DMS 273 (cell line): ENCODE measurements around the gene TEK.
A peak's percentile ranks its signal among the peaks of the same experiment; 100 is the strongest.
"Not testable (repeated sequence)": the region's sequence is repeated elsewhere in the genome, so short reads cannot be mapped to it uniquely, and the experiment has no call there.

Experiments
- DNase-seq: peaks from one replicate; lab custom pipeline; 2025; ENCODE audit not compliant: unreplicated experiment; lab: John Stamatoyannopoulos, UW

The TEK gene

GRCh38 chr9:27212191-27212590 lies 103.2 kb downstream of the TEK start:
- no peak for DNase-seq

- DNase-seq, result no peak
Observed at GRCh38 chr9:27212621-27213020, 103.6 kb downstream of the TEK start.

- no peak for DNase-seq
Observed at GRCh38 chr9:27227192-27227591, 118.2 kb downstream of the TEK start.

- not testable (repeated sequence) for DNase-seq
Observed at GRCh38 chr9:27239648-27240047, 130.6 kb downstream of the TEK start.

- DNase-seq, result peak; percentile 79
Observed at GRCh38 chr9:27247756-27248155, 138.7 kb downstream of the TEK start.

- DNase-seq, result no peak
Observed at GRCh38 chr9:27248702-27249101, 139.7 kb downstream of the TEK start.

GRCh38 chr9:27258662-27259061 lies 149.6 kb downstream of the TEK start:
- DNase-seq, result no peak

- no peak for DNase-seq
Observed at GRCh38 chr9:27260789-27261516, 151.9 kb downstream of the TEK start.

- DNase-seq, result no peak
Observed at GRCh38 chr9:27261517-27262211, 152.6 kb downstream of the TEK start.

GRCh38 chr9:27272103-27272502 lies 163.1 kb downstream of the TEK start:
- no peak for DNase-seq

GRCh38 chr9:27273186-27273585 lies 164.2 kb downstream of the TEK start:
- DNase-seq, result no peak

- DNase-seq, result peak; percentile 77
Observed at GRCh38 chr9:27276193-27277030, 167.4 kb downstream of the TEK start.

- no peak for DNase-seq
Observed at GRCh38 chr9:27278374-27278773, 169.3 kb downstream of the TEK start.

GRCh38 chr9:27279611-27280010 lies 170.6 kb downstream of the TEK start:
- DNase-seq, result no peak
